Endothelial cell of umbilical vein (primary cell): ENCODE measurements around the gene DDA1. TPM values are rescaled to one million over a fixed set of nuclear protein-coding genes. Genes with fewer than 3 reads are reported as not detected.

ENCODE experiments used
- BruUV-seq: library from RNA; stranded (reverse); fragments of 400-500 nt; replicated peaks from 2 replicates; lab custom pipeline; 2021; lab: Mats Ljungman, UMichigan
- CTCF ChIA-PET: fragments of 300-600, 350-600 bp; sonication (Branson Sonifier 250); formaldehyde crosslinking; loops from one replicate; lab custom pipeline; 2021; ENCODE audit warnings: antibody characterized with exemption, inconsistent platforms; lab: Charles Lee
- POLR2A ChIA-PET: fragments of 300-600, 350-600 bp; sonication (Branson Sonifier 250); formaldehyde crosslinking; loops from one replicate; lab custom pipeline; 2021; ENCODE audit warnings: antibody characterized with exemption, inconsistent platforms; lab: Charles Lee
- DNase-seq: peaks from one replicate; pipeline ENCODE4 v3.0.0-alpha.2; 2011; ENCODE audit warnings: low read depth, low spot score
- FAIRE-seq: peaks from 2 replicates; lab custom pipeline; 2011; peaks lifted over from hg19 to GRCh38; lab: Jason Lieb, UNC
- H2AFZ ChIP-seq: 2 replicates; pipeline ENCODE4 v1.6.0; 2012; ENCODE audit warnings: low read depth, low read length, control low read depth, inconsistent platforms
- H3K27ac ChIP-seq: 2 replicates; pipeline ENCODE4 v1.5.1; 2011; ENCODE audit warnings: low read depth, mild to moderate bottlenecking, control low read depth, low read length, moderate library complexity; ENCODE audit not compliant: insufficient read depth
- H3K27me3 ChIP-seq, 2 experiments: 2 replicates each; pipeline versions ENCODE4 v1.6.0 to v1.6.1; 2011; ENCODE audit warnings: low read length in 2 of 2, mixed read lengths in 1 of 2; ENCODE audit not compliant: control insufficient read depth in 2 of 2, insufficient read depth in 2 of 2
- H3K36me3 ChIP-seq, 2 experiments: 2 replicates in 1 of 2; 3 replicates in 1 of 2; pipeline ENCODE4 v1.5.1; 2011; ENCODE audit warnings: low read length in 2 of 2, mild to moderate bottlenecking in 1 of 2, moderate library complexity in 1 of 2; ENCODE audit not compliant: control insufficient read depth in 2 of 2, insufficient read depth in 2 of 2; ENCODE audit errors: extremely low read depth in 1 of 2
- H3K4me1 ChIP-seq: 3 replicates; pipeline ENCODE4 v1.5.1; 2011; ENCODE audit warnings: mild to moderate bottlenecking, low read length; ENCODE audit not compliant: control insufficient read depth, insufficient read depth; ENCODE audit errors: extremely low read depth
- H3K4me2 ChIP-seq: 2 replicates; pipeline ENCODE4 v1.6.1; 2011; ENCODE audit warnings: low read length, control low read depth, mixed read lengths; ENCODE audit not compliant: insufficient read depth
- H3K4me3 ChIP-seq, 3 experiments: fragments of 200-600 bp in 1 of 3; sonication (generic), shearing (Covaris generic) in 1 of 3; replicated peaks in 1 of 3; 2 replicates each; pipeline ENCODE4 v1.5.1; 2011 to 2016; ENCODE audit warnings: control low read depth in 3 of 3, low read length in 3 of 3, mild to moderate bottlenecking in 2 of 3, inconsistent platforms in 1 of 3, low read depth in 1 of 3, moderate library complexity in 1 of 3; ENCODE audit not compliant: insufficient read depth in 1 of 3
- H3K79me2 ChIP-seq: 2 replicates; pipeline ENCODE4 v1.6.0; 2012; ENCODE audit warnings: low read length, inconsistent platforms; ENCODE audit not compliant: control insufficient read depth, insufficient read depth
- H3K9ac ChIP-seq: replicated peaks from 2 replicates; pipeline ENCODE3; 2011; ENCODE audit warnings: low read length, control low read depth; ENCODE audit not compliant: insufficient read depth; ENCODE audit errors: extremely low read depth
- H3K9me1 ChIP-seq: replicated peaks from 3 replicates; pipeline ENCODE4 v1.6.0; 2011; ENCODE audit warnings: mild to moderate bottlenecking, low read length; ENCODE audit not compliant: control insufficient read depth, insufficient read depth; ENCODE audit errors: extremely low read depth
- H3K9me3 ChIP-seq: replicated peaks from 2 replicates; pipeline ENCODE4 v1.5.1; 2012; ENCODE audit warnings: low read length, inconsistent platforms; ENCODE audit not compliant: control insufficient read depth, insufficient read depth
- H4K20me1 ChIP-seq: replicated peaks from 2 replicates; pipeline ENCODE3; 2011; ENCODE audit warnings: mild to moderate bottlenecking, low read length; ENCODE audit not compliant: control insufficient read depth, insufficient read depth; ENCODE audit errors: extremely low read depth
- EZH2 ChIP-seq: IDR thresholded peaks from 2 replicates; pipeline ENCODE4 v1.6.1; 2012; ENCODE audit warnings: borderline replicate concordance, low read depth, mild to moderate bottlenecking, moderate library complexity, low read length, inconsistent platforms; ENCODE audit not compliant: severe bottlenecking
- FOS ChIP-seq: IDR thresholded peaks from 2 replicates; pipeline ENCODE4 v1.6.1; 2011; ENCODE audit warnings: mild to moderate bottlenecking, low read length, moderate library complexity, borderline replicate concordance; ENCODE audit not compliant: insufficient read depth
- GATA2 ChIP-seq: IDR thresholded peaks from 2 replicates; pipeline ENCODE4 v1.7.0; 2011; ENCODE audit warnings: low read depth, mild to moderate bottlenecking, moderate library complexity, mixed read lengths, low read length; ENCODE audit not compliant: insufficient read length, insufficient read depth
- JUN ChIP-seq: IDR thresholded peaks from 2 replicates; pipeline ENCODE4 v1.6.1; 2011; ENCODE audit warnings: borderline replicate concordance, low read depth; ENCODE audit not compliant: insufficient read length, insufficient read depth
- MYC ChIP-seq: IDR thresholded peaks from one replicate; pipeline ENCODE4 v1.6.1; 2011; ENCODE audit warnings: mild to moderate bottlenecking, low read depth, low read length
- POLR2A ChIP-seq: IDR thresholded peaks from 2 replicates; pipeline ENCODE4 v1.6.1; 2012; ENCODE audit warnings: low read depth, mild to moderate bottlenecking, control low read depth, low read length
- POLR2AphosphoS5 ChIP-seq: IDR thresholded peaks from 2 replicates; pipeline ENCODE4 v1.6.1; 2012; ENCODE audit warnings: low read depth, mild to moderate bottlenecking, control low read depth, low read length, moderate library complexity; ENCODE audit not compliant: insufficient read depth
- dilution Hi-C: fragments of 300-500 bp; cut with MboI; formaldehyde crosslinking; loops from one replicate; pipeline ENCODE4 v1.15.0; 2019; ENCODE audit warnings: low sequenced_read_pairs; ENCODE audit not compliant: extremely low pct_ligation_motif_present
- intact Hi-C: fragments of 100-400 bp; cut with micrococcal nuclease; formaldehyde crosslinking; loops from one replicate; pipeline ENCODE4 v1.10.0; 2022
- polyA plus RNA-seq, 4 experiments: library from polyadenylated mRNA; depleted of rRNA in 3 of 4; stranded (reverse) in 3 of 4; unstranded in 1 of 4; fragments of >200 nt; gene quantifications; 2 replicates each; pipeline versions ENCODE4 v1.2.1 to v1.2.3, GENCODE V29; 2011 to 2012; ENCODE audit warnings: missing spikeins in 1 of 4
- total RNA-seq: library from RNA; stranded (reverse); gene quantifications from 2 replicates; pipeline ENCODE4 v1.2.3, GENCODE V29; 2021
- TF ChIP-seq, protein P1 (sequence below), 2 donors: IDR thresholded peaks; 1 replicate in 1 of 2; 2 replicates in 1 of 2; pipeline ENCODE4 v1.5.1; 2011; ENCODE audit warnings: low read length in 2 of 2, mild to moderate bottlenecking in 2 of 2, moderate library complexity in 2 of 2, control low read depth in 1 of 2, inconsistent platforms in 1 of 2, low read depth in 1 of 2; ENCODE audit not compliant: insufficient read depth in 1 of 2; ENCODE audit errors: extremely low read depth in 1 of 2
- TF ChIP-seq, protein P2 (sequence below): IDR thresholded peaks from 2 replicates; pipeline ENCODE4 v1.6.1; 2011; ENCODE audit not compliant: insufficient read depth, insufficient read length

Gene DDA1
- total and polyA plus RNA-seq, 2 donors (not counting 3 experiments of a cell fraction or from before 2014, with no cell fraction given) = 52.9 to 64.7 TPM

DNA sequence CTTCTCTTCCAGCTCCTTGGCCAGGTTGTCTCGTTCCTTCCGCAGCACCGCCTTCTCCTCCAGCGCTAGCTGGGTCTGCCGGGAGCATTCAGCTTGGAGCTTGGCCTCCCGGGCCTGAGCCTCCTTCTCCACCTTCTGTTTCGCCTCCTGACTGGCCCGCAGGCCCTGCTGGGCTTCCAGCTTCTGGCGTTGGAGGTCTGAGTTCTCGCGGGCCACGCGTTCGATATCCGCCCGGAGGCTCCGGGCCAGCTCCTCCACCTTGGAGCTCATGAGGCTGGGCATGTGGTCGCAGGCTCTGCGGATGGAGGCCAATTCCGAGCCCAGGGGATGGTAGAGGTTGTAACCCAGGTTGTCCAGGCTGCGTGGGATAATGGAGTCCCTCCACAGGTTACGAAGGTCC is 56.0 kb downstream of the DDA1 start:
- BruUV-seq = no TSS peak
- DNase-seq = no peak
- Histone ChIP-seq H3K4me2 (no peak overlapping the region), H4K20me1 (no peaks in the 10 kb centered on the region), H3K4me1 (peaks cover 2% of the 10 kb centered on the region), H3K36me3 (no peaks in the 10 kb centered on the region), H2AFZ (no peak overlapping the region), H3K27me3 (peaks cover 0 to 3% of the 10 kb centered on the region in 2 experiments), H3K4me3 (no peak overlapping the region), H3K9ac (no peak overlapping the region), H3K79me2 (no peaks in the 10 kb centered on the region), H3K9me3 (no peaks in the 10 kb centered on the region), H3K27ac (no peak overlapping the region), H3K9me1 (no peaks in the 10 kb centered on the region)
- dilution Hi-C loops (no loop called here), intact Hi-C loops (no loop called here)
- no peak for FAIRE-seq
- ChIA-PET POLR2A (no interaction called here), CTCF (interaction anchor here (0.8 to 1.5 kb wide), 4 partner anchors 10 to 100 kb away, joined by 3 to 7 read pairs (median 4); partner anchors contain the start of gene PLVAP)
- TF ChIP-seq POLR2AphosphoS5 = no peak
- no peak for TF ChIP-seq EZH2
- no peak for TF ChIP-seq MYC
- TF ChIP-seq FOS = no peak
- no peak for TF ChIP-seq GATA2
- TF ChIP-seq, protein P1, sequence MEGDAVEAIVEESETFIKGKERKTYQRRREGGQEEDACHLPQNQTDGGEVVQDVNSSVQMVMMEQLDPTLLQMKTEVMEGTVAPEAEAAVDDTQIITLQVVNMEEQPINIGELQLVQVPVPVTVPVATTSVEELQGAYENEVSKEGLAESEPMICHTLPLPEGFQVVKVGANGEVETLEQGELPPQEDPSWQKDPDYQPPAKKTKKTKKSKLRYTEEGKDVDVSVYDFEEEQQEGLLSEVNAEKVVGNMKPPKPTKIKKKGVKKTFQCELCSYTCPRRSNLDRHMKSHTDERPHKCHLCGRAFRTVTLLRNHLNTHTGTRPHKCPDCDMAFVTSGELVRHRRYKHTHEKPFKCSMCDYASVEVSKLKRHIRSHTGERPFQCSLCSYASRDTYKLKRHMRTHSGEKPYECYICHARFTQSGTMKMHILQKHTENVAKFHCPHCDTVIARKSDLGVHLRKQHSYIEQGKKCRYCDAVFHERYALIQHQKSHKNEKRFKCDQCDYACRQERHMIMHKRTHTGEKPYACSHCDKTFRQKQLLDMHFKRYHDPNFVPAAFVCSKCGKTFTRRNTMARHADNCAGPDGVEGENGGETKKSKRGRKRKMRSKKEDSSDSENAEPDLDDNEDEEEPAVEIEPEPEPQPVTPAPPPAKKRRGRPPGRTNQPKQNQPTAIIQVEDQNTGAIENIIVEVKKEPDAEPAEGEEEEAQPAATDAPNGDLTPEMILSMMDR (IDR thresholded peaks at IDR 0.05; ENCODE audit: extremely low read depth in 1 of 2, insufficient read depth in 1 of 2, low read depth in 1 of 2, low read length in 2 of 2) = no peak
- TF ChIP-seq JUN = no peak
- TF ChIP-seq, protein P2, sequence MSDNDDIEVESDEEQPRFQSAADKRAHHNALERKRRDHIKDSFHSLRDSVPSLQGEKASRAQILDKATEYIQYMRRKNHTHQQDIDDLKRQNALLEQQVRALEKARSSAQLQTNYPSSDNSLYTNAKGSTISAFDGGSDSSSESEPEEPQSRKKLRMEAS = no peak
- no peak for TF ChIP-seq POLR2A
